GM12801 (cell line): ENCODE measurements around the gene GPR87.

ENCODE experiments used
- TF ChIP-seq, protein P1 (sequence below): IDR thresholded peaks from one replicate; pipeline ENCODE4 v1.5.1; 2011; ENCODE audit warnings: control low read depth; ENCODE audit not compliant: insufficient read length; ENCODE audit errors: extremely low read depth

Gene GPR87, protein sequence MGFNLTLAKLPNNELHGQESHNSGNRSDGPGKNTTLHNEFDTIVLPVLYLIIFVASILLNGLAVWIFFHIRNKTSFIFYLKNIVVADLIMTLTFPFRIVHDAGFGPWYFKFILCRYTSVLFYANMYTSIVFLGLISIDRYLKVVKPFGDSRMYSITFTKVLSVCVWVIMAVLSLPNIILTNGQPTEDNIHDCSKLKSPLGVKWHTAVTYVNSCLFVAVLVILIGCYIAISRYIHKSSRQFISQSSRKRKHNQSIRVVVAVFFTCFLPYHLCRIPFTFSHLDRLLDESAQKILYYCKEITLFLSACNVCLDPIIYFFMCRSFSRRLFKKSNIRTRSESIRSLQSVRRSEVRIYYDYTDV

DNA sequence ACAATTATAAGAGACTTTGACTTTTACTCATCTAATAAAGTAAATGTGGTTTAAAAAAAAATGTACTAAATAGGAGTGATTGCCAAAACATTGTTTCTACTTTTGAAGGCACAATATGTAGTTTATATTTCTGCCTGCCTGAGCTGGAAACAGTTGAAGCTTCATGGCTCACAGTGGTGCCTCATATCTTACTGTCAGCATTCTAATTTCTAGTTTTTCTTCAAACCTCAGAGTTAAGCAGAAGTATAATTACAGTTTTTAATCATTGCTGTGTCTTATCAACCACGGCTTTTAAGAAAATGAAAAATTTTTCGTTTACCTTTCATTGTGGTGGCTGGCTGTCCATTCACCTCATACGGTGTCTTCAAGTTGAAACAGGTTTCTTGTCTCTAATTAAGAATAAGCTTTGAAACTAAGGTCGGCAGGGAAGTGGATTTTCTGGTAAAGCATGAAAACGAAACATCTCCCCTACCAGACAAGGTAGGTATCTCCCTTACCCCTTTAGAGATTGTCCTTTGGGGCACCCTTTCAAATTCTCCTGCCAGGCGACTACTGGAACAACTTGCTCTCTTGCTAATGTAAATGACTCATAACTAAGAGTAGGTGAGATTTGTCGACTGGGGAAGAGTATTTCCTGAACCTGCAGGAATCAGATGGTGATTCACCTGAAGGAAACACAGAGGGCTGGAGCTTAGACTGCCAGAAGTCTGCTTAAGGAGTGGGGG lies at the start of gene GPR87:
Gene GPR87, minus strand, starts transcription at position 554 of the 725 bp plus-strand sequence. CDS start 16,720 bp downstream, outside the sequence.
- TF ChIP-seq, protein P1, sequence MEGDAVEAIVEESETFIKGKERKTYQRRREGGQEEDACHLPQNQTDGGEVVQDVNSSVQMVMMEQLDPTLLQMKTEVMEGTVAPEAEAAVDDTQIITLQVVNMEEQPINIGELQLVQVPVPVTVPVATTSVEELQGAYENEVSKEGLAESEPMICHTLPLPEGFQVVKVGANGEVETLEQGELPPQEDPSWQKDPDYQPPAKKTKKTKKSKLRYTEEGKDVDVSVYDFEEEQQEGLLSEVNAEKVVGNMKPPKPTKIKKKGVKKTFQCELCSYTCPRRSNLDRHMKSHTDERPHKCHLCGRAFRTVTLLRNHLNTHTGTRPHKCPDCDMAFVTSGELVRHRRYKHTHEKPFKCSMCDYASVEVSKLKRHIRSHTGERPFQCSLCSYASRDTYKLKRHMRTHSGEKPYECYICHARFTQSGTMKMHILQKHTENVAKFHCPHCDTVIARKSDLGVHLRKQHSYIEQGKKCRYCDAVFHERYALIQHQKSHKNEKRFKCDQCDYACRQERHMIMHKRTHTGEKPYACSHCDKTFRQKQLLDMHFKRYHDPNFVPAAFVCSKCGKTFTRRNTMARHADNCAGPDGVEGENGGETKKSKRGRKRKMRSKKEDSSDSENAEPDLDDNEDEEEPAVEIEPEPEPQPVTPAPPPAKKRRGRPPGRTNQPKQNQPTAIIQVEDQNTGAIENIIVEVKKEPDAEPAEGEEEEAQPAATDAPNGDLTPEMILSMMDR = no peak

DNA sequence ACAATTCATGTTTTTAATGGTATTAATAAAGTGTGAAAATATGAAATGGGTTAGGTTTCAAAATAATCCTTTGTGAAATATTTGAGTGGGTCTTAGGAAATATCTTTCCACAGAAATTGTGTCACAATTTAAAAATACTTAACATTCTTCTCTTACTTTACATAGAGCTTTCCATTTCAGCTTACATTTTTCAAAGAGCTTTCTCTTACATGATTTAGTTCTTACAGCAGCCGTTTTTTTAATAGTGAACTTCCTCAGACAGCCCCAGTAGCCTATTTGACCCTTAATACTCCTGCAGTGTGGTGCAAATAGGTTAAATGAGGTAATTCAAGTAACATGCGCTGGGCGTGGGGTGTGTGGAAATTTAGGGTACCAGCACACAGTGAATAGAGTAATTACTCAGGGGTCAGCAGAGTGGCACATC lies 46.1 kb upstream of the GPR87 start:
- TF ChIP-seq, protein P1 = no peak

GRCh38 chr3:151357463-151357850 lies 40.8 kb upstream of the GPR87 start:
- TF ChIP-seq, protein P1 = no peak

DNA sequence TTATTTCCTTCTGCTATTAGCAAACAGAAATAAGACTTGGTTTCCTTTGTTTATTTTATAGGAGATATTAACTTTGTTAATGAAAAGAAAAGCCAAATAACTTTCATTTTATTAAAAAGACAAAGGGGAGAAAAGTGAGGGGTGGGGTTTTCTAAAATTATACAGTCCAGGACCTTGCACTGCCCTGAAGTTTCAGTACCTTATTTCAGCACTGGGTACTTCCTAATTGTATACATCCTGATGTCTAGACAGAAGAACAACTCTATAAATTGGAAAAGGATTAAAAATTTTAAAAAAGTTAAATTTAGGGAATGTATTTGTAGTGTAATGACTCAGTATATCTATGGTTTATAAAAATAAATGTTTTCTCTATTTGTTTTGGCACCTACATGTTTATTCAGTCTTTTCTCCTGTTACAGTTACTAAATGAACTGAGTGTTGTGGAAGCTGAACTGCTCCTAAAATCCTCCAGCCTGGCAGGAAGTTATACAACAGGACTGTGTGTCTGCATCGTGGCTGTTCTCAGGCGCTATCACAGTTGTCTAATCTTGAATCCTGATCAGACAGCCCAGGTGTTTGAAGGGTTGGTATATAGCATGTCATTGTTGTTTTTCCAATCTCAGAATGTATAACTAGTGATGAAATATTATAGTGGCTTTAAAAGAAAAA lies 40.3 kb upstream of the GPR87 start:
- TF ChIP-seq, protein P1 = no peak

GRCh38 chr3:151351648-151352047 lies 35.0 kb upstream of the GPR87 start:
- TF ChIP-seq, protein P1 = no peak

- TF ChIP-seq, protein P1 = no peak
These were observed 34.6 kb upstream of the GPR87 start for GRCh38 chr3:151351219-151351618.

GRCh38 chr3:151350656-151351055 lies 34.0 kb upstream of the GPR87 start:
- TF ChIP-seq, protein P1 = no peak
